ENCODE measurements around the gene LAMA3.

LAMA3 gene

DNA sequence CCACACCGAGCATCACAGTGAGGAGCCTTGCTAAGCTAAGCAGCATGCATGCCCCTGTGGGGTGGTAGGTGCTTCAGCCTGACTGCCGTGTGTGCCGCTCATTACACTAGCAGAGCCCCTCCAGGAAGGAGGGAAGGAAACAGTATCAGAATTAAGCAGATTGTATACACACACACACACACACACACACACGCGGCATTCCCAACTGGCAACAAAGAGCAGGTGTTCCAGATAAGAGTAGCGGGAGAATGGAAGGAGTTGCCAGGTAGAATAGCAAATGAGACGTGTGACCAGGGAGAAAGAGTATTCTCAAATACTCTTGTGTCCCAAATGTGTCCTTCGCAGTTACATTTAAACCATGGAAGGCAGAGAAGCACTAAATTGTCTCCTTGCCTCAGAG, 277.7 kb downstream of the LAMA3 start:
- Mint-ChIP-seq H3K27me3 (no peaks in the 10 kb centered on the region), H3K27ac (no peak overlapping the region), H3K4me1 (ENCODE audit: low read depth) (peaks cover 70% of the 10 kb centered on the region), H3K36me3 (no peaks in the 10 kb centered on the region), H3K4me3 (no peak overlapping the region), H3K9me3 (ENCODE audit: low read depth) (no peaks in the 10 kb centered on the region)

DNA sequence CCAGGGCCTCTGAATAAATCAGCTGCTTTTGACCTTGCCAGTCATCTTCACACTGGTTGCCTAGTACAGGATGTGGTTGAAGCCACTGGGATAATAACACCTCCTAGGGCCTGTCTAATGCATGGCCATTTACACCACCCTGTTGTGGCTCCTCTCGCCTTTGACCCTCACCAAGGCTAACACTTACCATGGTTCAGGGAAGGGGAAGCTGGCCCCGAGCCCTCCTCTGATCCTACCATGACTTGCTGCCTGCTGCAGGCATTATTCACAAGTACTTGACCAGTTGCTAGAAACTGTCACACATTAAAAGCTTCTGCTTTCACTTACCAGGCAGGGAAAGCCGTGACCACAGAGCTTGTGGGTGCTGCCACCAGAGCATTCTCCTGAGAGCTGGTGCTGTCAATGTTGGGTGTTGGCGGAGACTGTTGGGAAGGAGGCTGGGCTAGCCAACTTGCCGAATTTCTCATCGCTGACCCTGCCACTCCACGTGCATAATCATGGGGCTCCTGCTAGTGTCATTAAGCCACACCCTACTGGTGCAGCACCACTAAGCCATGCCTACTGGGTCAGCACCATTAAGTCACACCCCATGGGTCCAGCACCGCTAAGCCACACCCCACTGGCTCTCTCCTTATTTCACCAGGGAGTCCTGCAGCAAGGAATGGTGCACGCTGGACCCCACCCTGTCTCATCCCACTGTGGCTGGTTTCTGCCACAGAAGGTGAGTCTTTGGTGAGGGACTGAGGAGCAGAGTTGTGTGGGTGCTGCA, 278.3 kb downstream of the LAMA3 start:
- Mint-ChIP-seq H3K27ac (no peak overlapping the region), H3K27me3 (no peaks in the 10 kb centered on the region), H3K9me3 (ENCODE audit: low read depth) (no peaks in the 10 kb centered on the region), H3K4me3 (no peak overlapping the region), H3K4me1 (ENCODE audit: low read depth) (peaks cover 76% of the 10 kb centered on the region), H3K36me3 (no peaks in the 10 kb centered on the region)

DNA sequence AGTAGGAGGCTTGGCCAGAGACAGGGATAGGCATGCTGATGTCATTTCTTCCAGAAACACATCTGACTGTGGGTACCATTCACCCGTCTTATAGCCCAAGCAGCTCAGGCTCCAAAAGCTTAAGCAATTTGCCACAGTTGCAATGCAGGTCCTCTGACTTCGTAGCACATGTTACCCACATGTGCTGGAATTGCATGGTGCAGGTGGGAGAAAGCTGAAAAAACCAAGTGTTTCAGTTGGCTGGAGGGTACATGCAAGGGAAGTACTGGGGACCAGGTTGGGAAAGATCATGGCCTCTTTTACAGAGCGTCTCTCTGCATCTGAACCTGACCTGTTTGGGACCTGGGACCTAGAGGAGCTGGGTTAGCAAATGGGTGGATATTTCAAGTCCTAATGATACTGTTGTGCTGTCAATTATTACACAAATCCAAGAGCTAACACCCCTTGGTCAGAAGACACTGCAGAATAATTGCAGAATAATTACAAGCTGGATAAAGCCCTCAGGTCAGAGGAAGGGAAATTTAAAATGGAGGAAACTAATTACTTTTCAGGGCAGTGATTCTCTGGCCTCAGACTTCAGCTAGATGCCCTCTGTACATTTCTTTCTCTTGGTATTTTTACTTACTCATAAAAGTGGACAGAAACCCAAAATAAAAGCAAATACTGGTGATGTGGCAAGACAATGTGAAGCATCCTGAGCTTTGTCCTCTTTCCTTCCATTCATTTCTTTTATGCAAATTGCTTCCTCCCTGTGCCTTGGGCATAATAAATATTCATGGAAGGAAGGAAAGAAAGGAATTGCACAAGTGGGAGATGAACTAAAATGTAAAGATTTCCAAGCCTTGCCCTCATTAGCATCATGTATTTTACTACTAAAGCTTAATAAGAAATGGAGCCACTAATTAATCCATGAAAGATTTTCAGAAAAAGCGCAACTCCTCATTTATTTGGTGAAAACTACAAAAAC, 279.7 kb downstream of the LAMA3 start:
- peaks cover 81% of the 10 kb centered on the region for H3K4me1 Mint-ChIP-seq (ENCODE audit: low read depth)
- peak overlapping the region; percentile 36 for H3K27ac Mint-ChIP-seq
- H3K27me3 Mint-ChIP-seq, result no peaks in the 10 kb centered on the region
- H3K36me3 Mint-ChIP-seq, result no peaks in the 10 kb centered on the region
- no peaks in the 10 kb centered on the region for H3K9me3 Mint-ChIP-seq (ENCODE audit: low read depth)
- no peak overlapping the region for H3K4me3 Mint-ChIP-seq

DNA sequence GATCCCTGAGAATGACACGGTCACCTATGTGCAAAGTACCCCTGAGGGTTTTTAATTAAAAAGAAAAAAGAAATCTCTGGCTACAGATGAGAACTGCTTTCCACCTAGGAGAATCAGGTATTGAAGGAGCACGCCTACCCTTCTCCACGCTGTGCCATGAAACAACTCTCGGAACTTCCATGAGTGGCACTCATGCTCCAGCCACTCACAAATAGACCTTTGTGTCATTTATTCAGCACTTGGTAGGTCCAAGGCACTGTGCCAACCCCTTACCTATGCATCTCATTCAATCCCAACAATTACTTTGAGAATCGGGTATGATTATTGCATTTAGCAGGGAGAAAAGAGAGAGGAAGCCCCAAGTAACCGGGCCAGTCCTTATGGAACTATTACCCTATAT, 280.4 kb downstream of the LAMA3 start:
- Mint-ChIP-seq H3K4me1 (ENCODE audit: low read depth) (peaks cover 73% of the 10 kb centered on the region), H3K4me3 (peak overlapping the region; percentile 55), H3K36me3 (no peaks in the 10 kb centered on the region), H3K9me3 (ENCODE audit: low read depth) (no peaks in the 10 kb centered on the region), H3K27me3 (no peaks in the 10 kb centered on the region), H3K27ac (peak overlapping the region; percentile 30)

DNA sequence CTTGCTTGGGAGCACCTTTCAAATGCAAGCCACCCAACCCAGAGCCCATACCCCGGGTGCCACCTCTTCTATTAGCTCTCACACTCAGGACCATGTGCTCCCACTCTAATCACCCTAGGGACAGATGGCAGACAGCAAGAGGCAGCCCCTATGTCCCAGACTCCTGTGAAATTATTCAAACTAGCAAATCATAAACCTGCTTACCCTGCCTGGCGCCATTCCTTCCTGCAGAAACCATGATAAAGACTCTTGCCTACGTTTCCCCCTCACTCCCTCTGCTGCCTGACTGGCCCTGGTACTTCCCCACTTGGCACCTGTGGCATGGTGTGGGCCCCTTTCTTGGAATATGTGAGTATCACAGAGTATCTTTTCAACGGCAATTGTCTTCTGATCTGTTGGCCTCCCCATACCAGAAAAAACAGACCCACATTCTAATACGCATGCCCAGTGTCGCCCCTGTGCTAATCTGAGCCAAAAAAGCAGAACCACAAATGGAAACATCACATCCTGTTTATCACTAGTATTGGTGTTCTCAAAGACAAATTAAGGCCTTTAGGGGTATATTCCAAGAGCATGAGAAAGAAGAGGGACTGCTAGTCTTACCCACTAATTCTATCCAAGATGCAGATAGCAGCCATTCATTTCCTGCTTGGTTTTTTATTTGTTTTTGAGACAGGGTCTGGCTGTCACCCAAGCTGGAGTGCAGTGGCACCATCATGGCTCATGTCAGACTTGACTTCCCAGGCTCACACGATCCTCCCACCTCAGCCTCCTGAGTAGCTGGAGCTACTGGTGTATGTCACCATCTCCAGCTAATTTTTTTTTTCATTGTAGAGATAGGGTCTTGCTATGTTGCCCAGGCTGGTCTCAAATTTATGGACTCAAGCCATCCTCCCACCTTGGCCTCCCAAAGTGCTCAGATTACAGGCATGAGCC, 281.2 kb downstream of the LAMA3 start:
- Mint-ChIP-seq H3K4me1 (ENCODE audit: low read depth) (peaks cover 65% of the 10 kb centered on the region), H3K36me3 (no peaks in the 10 kb centered on the region), H3K4me3 (peak overlapping the region; percentile 46), H3K9me3 (ENCODE audit: low read depth) (no peaks in the 10 kb centered on the region), H3K27ac (peak overlapping the region; percentile 74), H3K27me3 (no peaks in the 10 kb centered on the region)

DNA sequence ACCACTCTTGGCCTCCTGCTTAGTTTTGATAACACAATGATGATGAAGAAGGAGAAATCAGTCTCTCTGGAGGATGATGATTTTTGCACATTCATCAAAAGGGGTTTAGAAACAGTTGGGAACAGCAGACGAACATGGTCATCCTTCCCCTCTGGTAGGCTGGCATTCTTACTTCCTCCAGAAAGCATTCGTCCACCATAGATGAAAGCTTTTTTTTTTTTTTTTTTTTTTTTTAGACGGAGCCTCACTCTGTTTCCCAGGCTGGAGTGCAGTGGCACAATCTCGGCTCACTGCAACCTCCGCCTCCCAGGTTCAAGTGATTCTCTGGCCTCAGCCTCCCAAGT, 281.8 kb downstream of the LAMA3 start:
- no peak overlapping the region for H3K4me3 Mint-ChIP-seq
- H3K9me3 Mint-ChIP-seq (ENCODE audit: low read depth), result no peaks in the 10 kb centered on the region
- peaks cover 59% of the 10 kb centered on the region for H3K4me1 Mint-ChIP-seq (ENCODE audit: low read depth)
- H3K36me3 Mint-ChIP-seq, result peaks cover 2% of the 10 kb centered on the region
- no peaks in the 10 kb centered on the region for H3K27me3 Mint-ChIP-seq
- H3K27ac Mint-ChIP-seq, result peak overlapping the region; percentile 74

DNA sequence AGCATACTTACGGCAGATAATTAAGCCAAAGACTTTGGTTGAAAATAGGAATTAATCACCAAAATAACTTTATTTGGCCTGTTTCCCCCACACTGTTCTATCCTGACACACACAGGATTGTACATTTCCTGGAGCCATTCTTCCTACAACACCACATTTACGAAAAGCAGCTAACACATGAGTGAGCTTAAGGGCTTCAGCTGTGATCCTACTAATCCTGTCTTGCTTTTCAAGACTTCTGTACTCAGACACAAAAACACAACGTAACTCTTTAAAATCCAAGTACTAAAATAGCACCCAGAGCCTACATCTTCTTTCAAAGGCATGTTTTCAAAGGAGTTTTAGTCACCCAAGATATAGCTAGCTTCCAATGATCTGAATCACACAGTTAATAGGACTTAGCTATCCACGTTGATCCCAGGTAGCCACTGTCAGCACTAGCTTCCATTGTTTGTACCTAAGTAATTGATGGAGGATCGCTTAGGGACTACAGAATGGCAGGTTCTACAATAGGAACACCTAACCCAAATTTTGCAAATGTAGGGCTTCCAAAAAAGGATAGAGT, 282.5 kb downstream of the LAMA3 start:
- H3K4me3 Mint-ChIP-seq, result no peak overlapping the region
- no peak overlapping the region for H3K27ac Mint-ChIP-seq
- H3K27me3 Mint-ChIP-seq, result no peaks in the 10 kb centered on the region
- H3K9me3 Mint-ChIP-seq (ENCODE audit: low read depth), result peaks cover 5% of the 10 kb centered on the region
- H3K4me1 Mint-ChIP-seq (ENCODE audit: low read depth), result peaks cover 56% of the 10 kb centered on the region
- peaks cover 2% of the 10 kb centered on the region for H3K36me3 Mint-ChIP-seq

DNA sequence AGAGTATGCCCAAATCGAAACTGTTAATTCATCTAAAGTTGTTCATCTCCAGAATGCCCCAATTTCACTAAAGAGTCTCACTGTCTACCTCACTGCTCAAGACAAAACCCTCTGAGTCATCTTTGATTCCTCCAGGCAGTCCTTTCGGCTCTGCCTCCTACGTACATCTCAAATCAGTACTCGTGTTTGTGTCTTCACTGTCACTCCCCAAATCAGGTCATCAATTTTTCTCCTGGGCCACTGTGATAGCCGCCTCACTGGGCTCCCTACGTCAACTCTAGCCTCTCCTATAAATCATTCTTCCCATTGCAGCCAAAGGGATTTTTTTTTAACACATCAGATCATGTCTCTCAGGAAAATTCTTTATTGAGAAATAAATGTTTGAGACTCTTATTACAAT, 283.2 kb downstream of the LAMA3 start:
- Mint-ChIP-seq H3K27ac (peak overlapping the region; percentile 74), H3K36me3 (peaks cover 5% of the 10 kb centered on the region), H3K9me3 (ENCODE audit: low read depth) (peaks cover 5% of the 10 kb centered on the region), H3K27me3 (no peaks in the 10 kb centered on the region), H3K4me1 (ENCODE audit: low read depth) (peaks cover 52% of the 10 kb centered on the region), H3K4me3 (no peak overlapping the region)

DNA sequence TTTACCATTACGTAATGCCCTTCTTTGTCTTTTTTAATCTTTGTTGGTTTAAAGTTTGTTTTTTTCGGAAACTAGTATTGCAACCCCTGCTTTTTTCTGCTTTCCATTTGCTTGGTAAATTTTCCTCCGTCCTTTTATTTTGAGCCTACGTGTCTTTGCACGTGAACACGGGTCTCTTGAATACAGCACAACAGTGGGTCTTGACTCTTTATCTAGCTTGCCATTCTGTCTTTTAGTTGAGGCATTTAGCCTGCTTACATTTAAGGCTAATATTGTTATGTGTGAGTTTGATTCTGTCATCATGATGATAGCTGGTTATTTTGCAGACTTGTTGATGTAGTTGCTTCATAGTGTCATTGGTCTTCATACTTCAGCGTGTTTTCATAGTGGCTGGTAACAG, 287.9 kb downstream of the LAMA3 start:
- H3K4me1 Mint-ChIP-seq (ENCODE audit: low read depth), result peaks cover 30% of the 10 kb centered on the region
- H3K36me3 Mint-ChIP-seq, result peaks cover 7% of the 10 kb centered on the region
- H3K4me3 Mint-ChIP-seq, result no peak overlapping the region
- no peak overlapping the region for H3K27ac Mint-ChIP-seq
- no peaks in the 10 kb centered on the region for H3K27me3 Mint-ChIP-seq
- peaks cover 5% of the 10 kb centered on the region for H3K9me3 Mint-ChIP-seq (ENCODE audit: low read depth)

DNA sequence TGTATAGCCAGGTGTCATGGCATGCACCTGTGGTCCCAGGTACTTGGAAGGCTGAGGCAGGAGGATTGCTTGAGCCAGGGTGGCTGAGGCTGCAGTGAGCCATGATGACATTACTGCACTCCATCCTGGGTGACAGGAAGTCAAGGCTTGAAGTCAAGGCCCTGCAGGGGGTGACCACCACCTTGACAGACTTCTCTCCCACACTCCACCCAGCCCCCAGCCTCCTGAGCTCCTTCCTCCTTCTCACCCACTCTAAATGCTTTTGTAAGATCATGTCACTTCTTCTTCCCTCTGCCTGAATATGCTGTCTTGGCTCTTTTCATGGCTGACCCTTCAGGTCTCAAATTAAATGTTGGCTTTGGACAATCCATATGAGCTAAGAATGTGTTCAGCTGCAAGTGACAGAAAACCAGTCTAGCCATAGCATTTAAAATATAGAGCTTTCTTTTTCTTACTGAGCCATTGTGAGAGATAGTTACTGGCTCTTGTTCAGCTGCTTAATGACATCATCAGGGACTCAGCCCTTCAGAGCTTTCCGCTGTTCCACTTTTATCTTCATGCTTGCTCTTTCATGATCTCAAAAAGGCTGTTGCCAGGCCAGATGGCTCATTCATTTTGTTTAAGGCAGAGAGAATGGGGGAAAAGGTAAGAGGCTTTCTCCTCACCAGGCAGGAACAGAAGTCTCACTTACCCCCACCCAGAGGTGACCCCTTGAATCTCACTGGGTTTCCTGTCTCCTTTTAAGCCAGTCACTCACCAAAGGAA, 288.6 kb downstream of the LAMA3 start:
- H3K27ac Mint-ChIP-seq, result peak overlapping the region; percentile 75
- H3K4me1 Mint-ChIP-seq (ENCODE audit: low read depth), result peaks cover 25% of the 10 kb centered on the region
- H3K9me3 Mint-ChIP-seq (ENCODE audit: low read depth), result peaks cover 5% of the 10 kb centered on the region
- H3K36me3 Mint-ChIP-seq, result peaks cover 8% of the 10 kb centered on the region
- peak overlapping the region; percentile 25 for H3K4me3 Mint-ChIP-seq
- H3K27me3 Mint-ChIP-seq, result no peaks in the 10 kb centered on the region

DNA sequence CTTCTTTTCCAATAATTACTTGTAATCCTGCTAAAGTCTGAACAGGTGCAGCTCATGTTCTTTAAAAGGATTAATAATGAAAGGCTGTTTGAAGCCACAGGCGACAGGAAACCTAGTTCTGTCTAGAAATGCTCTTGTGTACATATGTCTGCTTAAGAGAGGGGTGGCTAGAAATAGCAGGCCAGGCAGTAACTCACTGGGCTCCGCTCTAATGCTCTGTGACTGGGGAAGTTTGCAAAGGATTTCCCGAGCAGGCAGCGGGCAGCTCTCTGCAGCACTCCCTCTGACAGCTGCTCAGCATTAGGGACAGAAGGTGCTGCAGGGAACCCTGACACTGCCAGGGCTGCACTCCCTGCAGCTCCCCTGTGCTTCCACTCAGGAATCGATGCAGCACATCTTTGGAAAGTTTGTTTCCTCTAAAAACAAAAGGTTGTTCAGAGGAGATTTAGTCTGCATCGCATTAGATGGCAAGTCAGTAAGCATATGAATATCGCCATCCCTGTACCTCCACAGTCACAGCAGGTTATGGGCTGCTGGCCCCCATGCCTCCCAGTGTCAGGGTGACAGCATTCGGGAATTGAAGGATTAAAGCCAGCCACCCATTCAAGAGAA, 292.2 kb downstream of the LAMA3 start:
- no peak overlapping the region for H3K27ac Mint-ChIP-seq
- peaks cover 7% of the 10 kb centered on the region for H3K36me3 Mint-ChIP-seq
- no peaks in the 10 kb centered on the region for H3K27me3 Mint-ChIP-seq
- H3K9me3 Mint-ChIP-seq (ENCODE audit: low read depth), result peaks cover 3% of the 10 kb centered on the region
- H3K4me3 Mint-ChIP-seq, result no peak overlapping the region
- peaks cover 29% of the 10 kb centered on the region for H3K4me1 Mint-ChIP-seq (ENCODE audit: low read depth)

DNA sequence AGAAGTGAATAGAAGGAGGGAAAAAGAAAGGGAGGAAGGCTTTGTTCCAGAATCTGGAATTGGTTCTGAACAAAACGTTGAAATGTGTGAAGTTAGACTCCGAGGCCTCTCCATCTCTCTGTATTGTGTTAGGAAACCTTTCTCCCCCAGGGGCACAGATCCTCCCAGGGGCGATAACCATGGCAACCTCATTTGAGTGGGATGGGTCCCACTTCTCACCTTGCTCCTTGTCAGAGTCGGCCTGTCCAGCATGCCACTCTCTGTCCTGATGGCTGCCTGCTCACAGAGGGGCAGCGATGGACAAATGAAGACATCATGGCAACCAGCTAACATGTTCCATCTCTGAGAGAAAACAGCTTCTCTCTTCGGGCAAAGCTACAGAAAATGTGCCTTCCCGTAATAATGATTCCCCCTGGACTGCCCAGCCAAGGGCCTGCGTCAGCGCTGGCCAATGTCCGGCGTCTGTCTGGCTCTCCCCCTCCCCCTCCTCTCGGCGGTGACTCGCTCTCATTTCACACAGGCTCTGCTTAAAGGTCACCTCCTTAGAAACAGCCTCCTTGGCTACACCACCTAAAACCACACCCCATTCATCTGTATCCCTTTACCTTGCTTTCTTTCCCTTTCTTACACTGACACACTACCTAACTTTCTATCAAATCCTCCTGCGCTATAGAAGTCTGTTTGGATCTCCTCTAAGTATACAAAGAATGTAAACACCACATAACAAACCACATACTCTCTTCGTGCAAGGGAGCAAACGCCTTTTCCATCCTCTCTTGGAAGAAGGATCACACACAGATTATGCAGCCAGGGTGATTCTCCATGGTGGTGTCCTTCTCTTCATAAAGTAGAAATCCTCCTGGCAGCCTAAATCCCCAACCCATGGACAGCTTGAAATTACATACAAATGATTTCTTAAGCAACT, 293.2 kb downstream of the LAMA3 start:
- no peak overlapping the region for H3K27ac Mint-ChIP-seq
- H3K27me3 Mint-ChIP-seq, result no peaks in the 10 kb centered on the region
- no peak overlapping the region for H3K4me3 Mint-ChIP-seq
- peaks cover 4% of the 10 kb centered on the region for H3K36me3 Mint-ChIP-seq
- peaks cover 36% of the 10 kb centered on the region for H3K4me1 Mint-ChIP-seq (ENCODE audit: low read depth)
- no peaks in the 10 kb centered on the region for H3K9me3 Mint-ChIP-seq (ENCODE audit: low read depth)

DNA sequence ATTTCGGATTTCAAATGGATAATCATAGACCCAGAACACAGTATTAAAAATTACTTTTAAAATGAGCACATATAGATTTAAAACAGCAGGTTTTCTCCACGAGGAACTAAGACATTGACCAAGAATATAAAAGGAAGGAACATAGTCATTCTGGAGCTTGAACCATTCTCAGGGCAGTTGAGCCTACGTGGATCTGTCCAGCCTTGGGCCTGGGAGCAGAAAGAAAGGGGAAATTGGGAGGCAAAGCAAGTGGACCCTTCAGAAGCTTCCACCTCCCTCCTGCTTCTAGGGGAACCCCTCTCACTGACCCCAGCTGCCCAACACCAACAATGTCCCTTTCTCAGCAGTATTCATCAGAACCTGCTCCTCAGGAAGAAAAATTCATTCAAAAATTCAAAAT, 293.9 kb downstream of the LAMA3 start:
- H3K9me3 Mint-ChIP-seq (ENCODE audit: low read depth), result no peaks in the 10 kb centered on the region

More for the DNA sequence above, 293.9 kb downstream of the LAMA3 start:
- no peaks in the 10 kb centered on the region for H3K27me3 Mint-ChIP-seq
- H3K36me3 Mint-ChIP-seq, result peaks cover 2% of the 10 kb centered on the region
- H3K4me1 Mint-ChIP-seq (ENCODE audit: low read depth), result peaks cover 34% of the 10 kb centered on the region
- no peak overlapping the region for H3K27ac Mint-ChIP-seq
- no peak overlapping the region for H3K4me3 Mint-ChIP-seq
